GM18505 (cell line): ENCODE measurements around the gene GALNT12.

ENCODE experiments used
- ATAC-seq: cut with Tn5 transposase; IDR thresholded peaks from one replicate; pipeline ENCODE4 v1.9.1; 2021; ENCODE audit not compliant: unreplicated experiment
- POLR2A ChIP-seq: IDR thresholded peaks from 4 replicates; pipeline ENCODE4 v1.6.1; 2011; ENCODE audit warnings: borderline replicate concordance; ENCODE audit not compliant: insufficient read depth, insufficient read length; ENCODE audit errors: extremely low read depth

GALNT12 gene

GRCh38 chr9:98777618-98778017, 29.9 kb upstream of the GALNT12 start:
- no peak for TF ChIP-seq POLR2A
- ATAC-seq, result no peak

DNA sequence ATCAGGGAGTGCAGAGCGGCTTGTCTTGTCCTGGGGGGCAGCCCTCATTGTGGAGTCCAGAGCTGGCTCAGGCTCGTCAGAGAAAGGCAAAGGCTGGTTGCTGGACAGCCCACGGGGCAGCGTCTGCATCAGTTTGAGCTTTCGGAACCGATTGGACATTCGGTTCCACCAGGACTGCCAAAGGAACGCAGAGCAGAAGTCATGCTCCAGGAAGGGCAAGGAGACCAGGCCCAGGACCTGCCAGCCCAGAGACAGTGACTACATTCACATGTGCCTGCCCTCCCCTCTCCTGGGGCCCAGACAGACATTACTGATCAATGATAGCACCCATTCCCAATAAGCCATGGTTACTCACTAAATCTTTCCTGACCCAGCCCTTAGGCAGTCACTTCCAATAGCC, 29.2 kb upstream of the GALNT12 start:
- ATAC-seq, result no peak
- no peak for TF ChIP-seq POLR2A

DNA sequence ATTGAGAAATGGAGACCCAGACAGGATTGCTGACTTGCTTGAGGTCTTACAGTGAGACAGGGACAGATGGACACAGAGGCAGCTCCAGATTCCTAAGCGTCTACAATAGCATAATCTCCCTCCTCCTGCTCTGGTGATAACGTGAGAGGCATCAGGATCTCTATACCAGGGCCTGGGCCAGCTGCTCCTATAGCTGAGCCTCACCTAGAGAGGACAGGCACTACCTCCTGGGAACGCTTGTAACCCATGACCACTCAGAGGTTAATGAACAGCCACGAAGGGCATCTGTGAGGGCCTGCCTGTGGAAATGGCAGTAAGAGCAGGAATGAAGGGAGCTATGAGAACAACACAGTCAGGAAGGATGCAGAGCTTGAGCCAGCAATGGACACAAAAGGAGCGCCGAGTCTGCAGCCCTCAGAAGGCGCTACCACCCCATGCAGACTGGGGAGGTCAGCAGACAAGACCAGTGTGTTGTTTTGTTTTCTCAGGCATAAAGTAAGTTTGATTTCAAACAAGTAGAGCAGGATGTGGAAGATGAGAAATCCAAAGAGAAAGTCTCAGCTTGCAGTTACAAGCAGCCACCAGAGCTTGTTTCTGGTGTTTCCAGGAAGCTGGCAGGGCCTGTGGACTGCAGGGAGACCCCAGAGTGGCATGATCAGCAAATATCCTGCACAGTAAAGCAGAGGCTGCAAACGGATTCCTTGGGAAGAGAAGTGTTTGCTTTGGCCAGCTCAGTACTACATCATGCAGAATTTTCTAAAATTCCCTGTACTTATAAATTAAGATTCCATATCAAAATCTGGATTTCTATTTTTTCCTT, 28.5 kb upstream of the GALNT12 start:
- TF ChIP-seq POLR2A, result no peak
- ATAC-seq, result no peak

GRCh38 chr9:98780059-98780749, 27.3 kb upstream of the GALNT12 start:
- ATAC-seq, result no peak
- no peak for TF ChIP-seq POLR2A

DNA sequence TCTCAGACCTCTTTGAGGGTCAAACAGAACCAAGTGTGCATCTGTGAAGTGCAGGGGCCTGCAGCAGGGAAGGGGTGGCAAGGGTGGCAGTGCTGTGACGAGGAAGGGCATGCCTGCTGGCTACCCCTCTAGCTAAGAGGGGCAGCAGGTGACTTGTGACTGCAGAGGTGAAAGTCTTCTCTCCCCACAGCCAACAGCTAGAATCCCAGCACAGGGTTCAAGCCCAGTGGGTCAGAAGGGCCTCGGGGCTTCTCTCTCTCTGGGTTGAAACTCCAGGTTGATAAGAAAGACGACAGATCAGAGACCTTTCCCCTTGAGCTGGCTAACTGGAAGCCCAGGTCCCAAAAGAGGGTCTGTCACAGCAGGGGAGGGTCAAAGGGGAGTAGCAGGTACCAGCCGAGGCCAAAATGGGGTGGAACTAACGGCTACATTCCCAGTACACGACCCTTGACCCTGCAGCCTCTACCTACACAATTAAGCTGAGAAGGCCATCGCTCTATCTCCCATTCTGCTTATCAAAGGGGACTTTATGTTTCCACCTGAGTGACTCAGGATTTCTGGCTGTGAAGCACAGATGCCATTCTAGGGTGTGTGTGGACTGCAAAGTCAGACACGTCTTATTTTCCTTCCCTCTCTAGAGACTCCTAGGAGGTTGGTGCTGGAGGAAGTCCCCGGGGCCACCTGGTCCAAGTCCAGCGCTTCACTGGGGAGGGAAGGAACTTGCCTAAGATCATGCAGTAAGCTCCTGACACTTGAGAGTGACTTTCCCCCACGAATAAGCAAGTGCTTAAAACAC, 25.7 kb upstream of the GALNT12 start:
- no peak for ATAC-seq
- TF ChIP-seq POLR2A, result no peak

GRCh38 chr9:98783518-98784226, 23.8 kb upstream of the GALNT12 start:
- no peak for ATAC-seq
- no peak for TF ChIP-seq POLR2A

DNA sequence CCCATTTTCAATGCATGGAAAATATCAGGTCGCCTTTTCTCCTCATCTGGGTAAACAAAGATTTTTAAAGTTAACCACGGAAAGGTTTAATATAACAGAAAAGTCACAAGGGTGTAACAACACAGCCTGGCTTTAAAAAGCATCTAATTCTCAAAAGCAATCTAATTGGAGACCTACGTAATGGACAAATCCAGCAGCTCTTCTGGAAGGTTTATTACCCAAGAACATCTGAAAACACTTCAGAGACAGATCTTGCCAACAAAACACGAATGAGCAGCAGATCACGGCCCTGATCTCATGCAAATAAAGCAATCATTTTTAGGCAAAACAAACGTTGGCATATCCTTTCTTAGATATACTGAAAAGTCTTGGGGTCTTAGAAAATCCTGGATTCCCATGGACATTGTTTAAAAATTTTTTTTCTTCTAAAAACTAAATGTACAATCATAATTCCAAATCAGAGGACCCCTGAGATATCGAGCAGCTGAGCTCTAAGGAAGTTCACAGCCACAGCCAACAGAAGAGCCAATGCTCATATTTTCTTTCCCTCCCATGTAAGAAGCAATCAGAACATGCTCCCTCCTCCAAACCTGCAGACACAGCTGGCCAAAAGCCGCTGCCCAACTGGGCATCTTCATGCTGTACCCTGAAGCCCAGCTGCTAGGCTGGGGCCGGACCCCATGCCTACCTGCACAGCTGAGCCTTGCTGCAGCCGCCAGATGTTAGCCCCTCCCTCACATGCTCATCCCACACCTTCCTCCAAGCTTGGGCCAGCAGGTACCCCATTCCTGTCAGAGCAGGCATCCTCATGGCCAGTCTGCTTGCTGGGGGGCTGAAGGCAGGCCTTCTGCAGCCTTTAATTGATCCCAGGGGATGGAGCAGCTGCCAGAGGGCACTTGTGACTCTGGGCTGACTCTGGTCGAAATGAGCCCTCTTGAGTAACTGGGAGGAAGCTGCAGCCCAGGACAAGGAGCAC, 22.4 kb upstream of the GALNT12 start:
- no peak for ATAC-seq
- TF ChIP-seq POLR2A, result no peak

- no peak for ATAC-seq
- TF ChIP-seq POLR2A, result no peak
Measured at GRCh38 chr9:98786750-98787510, 20.5 kb upstream of the GALNT12 start.

GRCh38 chr9:98787766-98788335, 19.6 kb upstream of the GALNT12 start:
- no peak for ATAC-seq
- no peak for TF ChIP-seq POLR2A

GRCh38 chr9:98789483-98790133, 17.9 kb upstream of the GALNT12 start:
- TF ChIP-seq POLR2A, result no peak
- ATAC-seq, result no peak

- ATAC-seq, result no peak
- no peak for TF ChIP-seq POLR2A
Measured at GRCh38 chr9:98790134-98790841, 17.2 kb upstream of the GALNT12 start.
